ENCODE data around the gene AGL. TPM values are rescaled to one million over a fixed set of nuclear protein-coding genes. Genes with fewer than 3 reads are reported as not detected.

The AGL gene
- total and polyA plus RNA-seq, 2 of the 4 experiments (the other 2 are of a cell fraction), result 2.4 to 7.0 TPM

DNA sequence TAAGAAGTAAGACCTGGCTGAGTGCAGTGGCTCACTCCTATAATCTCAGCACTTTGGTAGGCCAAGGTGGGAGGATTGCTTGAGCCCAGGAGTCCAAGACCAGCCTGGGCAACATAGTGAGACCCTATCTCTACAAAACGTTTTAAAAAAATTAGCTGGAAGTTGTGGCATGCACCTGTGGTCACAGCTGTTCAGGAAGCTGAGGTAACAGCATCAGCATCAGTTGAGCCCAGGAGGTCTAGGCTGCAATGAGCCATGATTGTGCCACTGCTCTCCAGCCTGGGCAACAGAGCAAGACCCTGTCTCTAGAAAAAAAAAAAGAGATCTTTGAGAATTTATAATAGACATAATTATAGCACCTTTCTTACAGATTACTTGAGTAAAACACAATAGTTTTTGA is 36.0 kb downstream of the AGL start:
- Histone ChIP-seq H3K9ac (ENCODE audit: low read depth, low read length) (no peak overlapping the region), H2BK15ac (ENCODE audit: low read depth, low read length) (no peak overlapping the region), H3K27ac (ENCODE audit: insufficient read depth, low read length) (no peak overlapping the region)

More for the DNA sequence above, 36.0 kb downstream of the AGL start:
- H2BK120ac ChIP-seq (ENCODE audit: low read depth, low read length), result no peak overlapping the region
- H3K27me3 ChIP-seq (ENCODE audit: control insufficient read depth, insufficient read depth, low read length), result no peaks in the 10 kb centered on the region
- H2AK5ac ChIP-seq (ENCODE audit: low read depth, low read length), result no peak overlapping the region
- POLR2A ChIA-PET (ENCODE audit: unreplicated experiment), result no interaction called here
- H3K56ac ChIP-seq (ENCODE audit: extremely low read depth, insufficient read depth, low read length), result no peak overlapping the region
- H3K36me3 ChIP-seq (ENCODE audit: control insufficient read depth, insufficient read depth, low read length), result peaks cover 9% of the 10 kb centered on the region
- H3K14ac ChIP-seq (replicated peaks; ENCODE audit: low read depth, low read length), result no peak overlapping the region
- ATAC-seq (ENCODE audit: low read depth) (no peak), DNase-seq (no peak)
- 67% methylated on average over 1 of the region's 1 CpG; no CpG with 5 or more reads in 1 of the 2 experiments for WGBS, 2 experiments (ENCODE audit: extremely low coverage in 2 of 2, insufficient read length in 1 of 2)
- no peaks in the 10 kb centered on the region for H4K20me1 ChIP-seq (ENCODE audit: insufficient read depth, low read length)
- H2BK5ac ChIP-seq (ENCODE audit: low read depth, low read length, poor library complexity, severe bottlenecking), result no peak overlapping the region
- H2AFZ ChIP-seq (replicated peaks; ENCODE audit: low read length, poor library complexity), result no peak overlapping the region
- no TSS peak for BruUV-seq (replicated peaks)
- H3K9me1 ChIP-seq (ENCODE audit: insufficient read depth, low read length), result no peaks in the 10 kb centered on the region
- H3K4me1 ChIP-seq (ENCODE audit: control insufficient read depth, insufficient read depth, low read length), result no peaks in the 10 kb centered on the region
- no peak overlapping the region for H4K5ac ChIP-seq (ENCODE audit: low read depth, low read length)
- no peak overlapping the region for H2AK9ac ChIP-seq (replicated peaks; ENCODE audit: low read depth, low read length, poor library complexity)
- H4K8ac ChIP-seq (ENCODE audit: low read depth in 2 of 2, low read length in 2 of 2), result no peak overlapping the region
- intact Hi-C loops (cut with micrococcal nuclease), result no loop called here
- H3K4ac ChIP-seq (ENCODE audit: low read depth, low read length), result no peak overlapping the region
- no peak overlapping the region for H3K4me2 ChIP-seq (ENCODE audit: low read depth, low read length)
- H4K91ac ChIP-seq (ENCODE audit: insufficient read depth, low read depth, low read length), result no peak overlapping the region
- dilution Hi-C loops (cut with HindIII; ENCODE audit: low sequenced_read_pairs, unreplicated experiment), result no loop called here
- H3K18ac ChIP-seq (ENCODE audit: low read depth, low read length), result no peak overlapping the region
- in situ Hi-C loops (cut with MboI; ENCODE audit: low sequenced_read_pairs), result no loop called here
- no peaks in the 10 kb centered on the region for H3K9me3 ChIP-seq (ENCODE audit: control insufficient read depth, insufficient read depth, low read length)
- CTCF ChIA-PET, result interaction anchor here (0.7 kb wide), 1 partner anchor 10 kb away, joined by 3 read pairs; no protein-coding TSS in a partner anchor
- TF ChIP-seq, protein P1, sequence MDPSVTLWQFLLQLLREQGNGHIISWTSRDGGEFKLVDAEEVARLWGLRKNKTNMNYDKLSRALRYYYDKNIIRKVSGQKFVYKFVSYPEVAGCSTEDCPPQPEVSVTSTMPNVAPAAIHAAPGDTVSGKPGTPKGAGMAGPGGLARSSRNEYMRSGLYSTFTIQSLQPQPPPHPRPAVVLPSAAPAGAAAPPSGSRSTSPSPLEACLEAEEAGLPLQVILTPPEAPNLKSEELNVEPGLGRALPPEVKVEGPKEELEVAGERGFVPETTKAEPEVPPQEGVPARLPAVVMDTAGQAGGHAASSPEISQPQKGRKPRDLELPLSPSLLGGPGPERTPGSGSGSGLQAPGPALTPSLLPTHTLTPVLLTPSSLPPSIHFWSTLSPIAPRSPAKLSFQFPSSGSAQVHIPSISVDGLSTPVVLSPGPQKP (IDR thresholded peaks at IDR 0.05; ENCODE audit: borderline replicate concordance, low read depth, low read length), result no peak
- TF ChIP-seq BHLHE40 (IDR thresholded peaks at IDR 0.05; ENCODE audit: low read depth, low read length) (no peak), RFX5 (IDR thresholded peaks at IDR 0.05; ENCODE audit: low read depth, low read length) (no peak), CHD1 (IDR thresholded peaks at IDR 0.05; ENCODE audit: low read depth, low read length) (no peak), CEBPB (IDR thresholded peaks at IDR 0.05; ENCODE audit: low read depth, low read length) (no peak), RCOR1 (IDR thresholded peaks at IDR 0.05; ENCODE audit: insufficient replicate concordance, low read length) (no peak), POLR2A (IDR thresholded peaks at IDR 0.05; ENCODE audit: low read depth, low read length) (no peak), RAD21 (IDR thresholded peaks at IDR 0.05; ENCODE audit: low read length) (no peak), MAZ (IDR thresholded peaks at IDR 0.05; ENCODE audit: borderline replicate concordance, low read depth, low read length) (no peak), SMC3 (IDR thresholded peaks at IDR 0.05; ENCODE audit: low read depth, low read length) (no peak), FOS (IDR thresholded peaks at IDR 0.05; ENCODE audit: low read depth, low read length) (no peak), MAFK (IDR thresholded peaks at IDR 0.05; ENCODE audit: low read depth, low read length) (no peak), MXI1 (IDR thresholded peaks at IDR 0.05; ENCODE audit: borderline replicate concordance, low read depth, low read length) (no peak), NFE2L2 (IDR thresholded peaks at IDR 0.05; ENCODE audit: low read depth, low read length) (no peak)
- TF ChIP-seq, protein P2, sequence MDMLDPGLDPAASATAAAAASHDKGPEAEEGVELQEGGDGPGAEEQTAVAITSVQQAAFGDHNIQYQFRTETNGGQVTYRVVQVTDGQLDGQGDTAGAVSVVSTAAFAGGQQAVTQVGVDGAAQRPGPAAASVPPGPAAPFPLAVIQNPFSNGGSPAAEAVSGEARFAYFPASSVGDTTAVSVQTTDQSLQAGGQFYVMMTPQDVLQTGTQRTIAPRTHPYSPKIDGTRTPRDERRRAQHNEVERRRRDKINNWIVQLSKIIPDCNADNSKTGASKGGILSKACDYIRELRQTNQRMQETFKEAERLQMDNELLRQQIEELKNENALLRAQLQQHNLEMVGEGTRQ (IDR thresholded peaks at IDR 0.05; ENCODE audit: low read depth, low read length), result no peak
- TF ChIP-seq, protein P3, sequence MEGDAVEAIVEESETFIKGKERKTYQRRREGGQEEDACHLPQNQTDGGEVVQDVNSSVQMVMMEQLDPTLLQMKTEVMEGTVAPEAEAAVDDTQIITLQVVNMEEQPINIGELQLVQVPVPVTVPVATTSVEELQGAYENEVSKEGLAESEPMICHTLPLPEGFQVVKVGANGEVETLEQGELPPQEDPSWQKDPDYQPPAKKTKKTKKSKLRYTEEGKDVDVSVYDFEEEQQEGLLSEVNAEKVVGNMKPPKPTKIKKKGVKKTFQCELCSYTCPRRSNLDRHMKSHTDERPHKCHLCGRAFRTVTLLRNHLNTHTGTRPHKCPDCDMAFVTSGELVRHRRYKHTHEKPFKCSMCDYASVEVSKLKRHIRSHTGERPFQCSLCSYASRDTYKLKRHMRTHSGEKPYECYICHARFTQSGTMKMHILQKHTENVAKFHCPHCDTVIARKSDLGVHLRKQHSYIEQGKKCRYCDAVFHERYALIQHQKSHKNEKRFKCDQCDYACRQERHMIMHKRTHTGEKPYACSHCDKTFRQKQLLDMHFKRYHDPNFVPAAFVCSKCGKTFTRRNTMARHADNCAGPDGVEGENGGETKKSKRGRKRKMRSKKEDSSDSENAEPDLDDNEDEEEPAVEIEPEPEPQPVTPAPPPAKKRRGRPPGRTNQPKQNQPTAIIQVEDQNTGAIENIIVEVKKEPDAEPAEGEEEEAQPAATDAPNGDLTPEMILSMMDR (conservative IDR thresholded peaks at IDR 0.05; ENCODE audit: low read depth, low read length), result no peak
- H3K4me3 ChIP-seq (ENCODE audit: insufficient read depth, low read depth, low read length), result no peak overlapping the region
- no peak overlapping the region for H2BK20ac ChIP-seq (ENCODE audit: low read depth, low read length)
- no peak overlapping the region for H3K23ac ChIP-seq (ENCODE audit: low read depth, low read length)
- H3K79me1 ChIP-seq (ENCODE audit: low read depth in 1 of 2, low read length in 2 of 2), result no peaks in the 10 kb centered on the region

Data from IMR-90 (cell line).